Endothelial cell of umbilical vein (primary cell): ENCODE data around the gene PADI6. TPM values are rescaled to one million over a fixed set of nuclear protein-coding genes. Genes with fewer than 3 reads are reported as not detected.

Experiments used
- BruUV-seq: library from RNA; stranded (reverse); fragments of 400-500 nt; replicated peaks from 2 replicates; lab custom pipeline; 2021; lab: Mats Ljungman, UMichigan
- CTCF ChIA-PET: fragments of 300-600, 350-600 bp; sonication (Branson Sonifier 250); formaldehyde crosslinking; loops from one replicate; lab custom pipeline; 2021; ENCODE audit warnings: antibody characterized with exemption, inconsistent platforms; lab: Charles Lee
- POLR2A ChIA-PET: fragments of 300-600, 350-600 bp; sonication (Branson Sonifier 250); formaldehyde crosslinking; loops from one replicate; lab custom pipeline; 2021; ENCODE audit warnings: antibody characterized with exemption, inconsistent platforms; lab: Charles Lee
- DNase-seq: peaks from one replicate; pipeline ENCODE4 v3.0.0-alpha.2; 2011; ENCODE audit warnings: low read depth, low spot score
- FAIRE-seq: peaks from 2 replicates; lab custom pipeline; 2011; peaks lifted over from hg19 to GRCh38; lab: Jason Lieb, UNC
- H2AFZ ChIP-seq: 2 replicates; pipeline ENCODE4 v1.6.0; 2012; ENCODE audit warnings: low read depth, low read length, control low read depth, inconsistent platforms
- H3K27ac ChIP-seq: 2 replicates; pipeline ENCODE4 v1.5.1; 2011; ENCODE audit warnings: low read depth, mild to moderate bottlenecking, control low read depth, low read length, moderate library complexity; ENCODE audit not compliant: insufficient read depth
- H3K27me3 ChIP-seq, 2 experiments: 2 replicates each; pipeline versions ENCODE4 v1.6.0 to v1.6.1; 2011; ENCODE audit warnings: low read length in 2 of 2, mixed read lengths in 1 of 2; ENCODE audit not compliant: control insufficient read depth in 2 of 2, insufficient read depth in 2 of 2
- H3K36me3 ChIP-seq, 2 experiments: 2 replicates in 1 of 2; 3 replicates in 1 of 2; pipeline ENCODE4 v1.5.1; 2011; ENCODE audit warnings: low read length in 2 of 2, mild to moderate bottlenecking in 1 of 2, moderate library complexity in 1 of 2; ENCODE audit not compliant: control insufficient read depth in 2 of 2, insufficient read depth in 2 of 2; ENCODE audit errors: extremely low read depth in 1 of 2
- H3K4me1 ChIP-seq: 3 replicates; pipeline ENCODE4 v1.5.1; 2011; ENCODE audit warnings: mild to moderate bottlenecking, low read length; ENCODE audit not compliant: control insufficient read depth, insufficient read depth; ENCODE audit errors: extremely low read depth
- H3K4me2 ChIP-seq: 2 replicates; pipeline ENCODE4 v1.6.1; 2011; ENCODE audit warnings: low read length, control low read depth, mixed read lengths; ENCODE audit not compliant: insufficient read depth
- H3K4me3 ChIP-seq, 3 experiments: fragments of 200-600 bp in 1 of 3; sonication (generic), shearing (Covaris generic) in 1 of 3; replicated peaks in 1 of 3; 2 replicates each; pipeline ENCODE4 v1.5.1; 2011 to 2016; ENCODE audit warnings: control low read depth in 3 of 3, low read length in 3 of 3, mild to moderate bottlenecking in 2 of 3, inconsistent platforms in 1 of 3, low read depth in 1 of 3, moderate library complexity in 1 of 3; ENCODE audit not compliant: insufficient read depth in 1 of 3
- H3K79me2 ChIP-seq: 2 replicates; pipeline ENCODE4 v1.6.0; 2012; ENCODE audit warnings: low read length, inconsistent platforms; ENCODE audit not compliant: control insufficient read depth, insufficient read depth
- H3K9ac ChIP-seq: replicated peaks from 2 replicates; pipeline ENCODE3; 2011; ENCODE audit warnings: low read length, control low read depth; ENCODE audit not compliant: insufficient read depth; ENCODE audit errors: extremely low read depth
- H3K9me1 ChIP-seq: replicated peaks from 3 replicates; pipeline ENCODE4 v1.6.0; 2011; ENCODE audit warnings: mild to moderate bottlenecking, low read length; ENCODE audit not compliant: control insufficient read depth, insufficient read depth; ENCODE audit errors: extremely low read depth
- H3K9me3 ChIP-seq: replicated peaks from 2 replicates; pipeline ENCODE4 v1.5.1; 2012; ENCODE audit warnings: low read length, inconsistent platforms; ENCODE audit not compliant: control insufficient read depth, insufficient read depth
- H4K20me1 ChIP-seq: replicated peaks from 2 replicates; pipeline ENCODE3; 2011; ENCODE audit warnings: mild to moderate bottlenecking, low read length; ENCODE audit not compliant: control insufficient read depth, insufficient read depth; ENCODE audit errors: extremely low read depth
- EZH2 ChIP-seq: IDR thresholded peaks from 2 replicates; pipeline ENCODE4 v1.6.1; 2012; ENCODE audit warnings: borderline replicate concordance, low read depth, mild to moderate bottlenecking, moderate library complexity, low read length, inconsistent platforms; ENCODE audit not compliant: severe bottlenecking
- FOS ChIP-seq: IDR thresholded peaks from 2 replicates; pipeline ENCODE4 v1.6.1; 2011; ENCODE audit warnings: mild to moderate bottlenecking, low read length, moderate library complexity, borderline replicate concordance; ENCODE audit not compliant: insufficient read depth
- GATA2 ChIP-seq: IDR thresholded peaks from 2 replicates; pipeline ENCODE4 v1.7.0; 2011; ENCODE audit warnings: low read depth, mild to moderate bottlenecking, moderate library complexity, mixed read lengths, low read length; ENCODE audit not compliant: insufficient read length, insufficient read depth
- JUN ChIP-seq: IDR thresholded peaks from 2 replicates; pipeline ENCODE4 v1.6.1; 2011; ENCODE audit warnings: borderline replicate concordance, low read depth; ENCODE audit not compliant: insufficient read length, insufficient read depth
- MYC ChIP-seq: IDR thresholded peaks from one replicate; pipeline ENCODE4 v1.6.1; 2011; ENCODE audit warnings: mild to moderate bottlenecking, low read depth, low read length
- POLR2A ChIP-seq: IDR thresholded peaks from 2 replicates; pipeline ENCODE4 v1.6.1; 2012; ENCODE audit warnings: low read depth, mild to moderate bottlenecking, control low read depth, low read length
- POLR2AphosphoS5 ChIP-seq: IDR thresholded peaks from 2 replicates; pipeline ENCODE4 v1.6.1; 2012; ENCODE audit warnings: low read depth, mild to moderate bottlenecking, control low read depth, low read length, moderate library complexity; ENCODE audit not compliant: insufficient read depth
- dilution Hi-C: fragments of 300-500 bp; cut with MboI; formaldehyde crosslinking; loops from one replicate; pipeline ENCODE4 v1.15.0; 2019; ENCODE audit warnings: low sequenced_read_pairs; ENCODE audit not compliant: extremely low pct_ligation_motif_present
- intact Hi-C: fragments of 100-400 bp; cut with micrococcal nuclease; formaldehyde crosslinking; loops from one replicate; pipeline ENCODE4 v1.10.0; 2022
- polyA plus RNA-seq, 4 experiments: library from polyadenylated mRNA; depleted of rRNA in 3 of 4; stranded (reverse) in 3 of 4; unstranded in 1 of 4; fragments of >200 nt; gene quantifications; 2 replicates each; pipeline versions ENCODE4 v1.2.1 to v1.2.3, GENCODE V29; 2011 to 2012; ENCODE audit warnings: missing spikeins in 1 of 4
- total RNA-seq: library from RNA; stranded (reverse); gene quantifications from 2 replicates; pipeline ENCODE4 v1.2.3, GENCODE V29; 2021
- TF ChIP-seq, protein P1 (sequence below), 2 donors: IDR thresholded peaks; 1 replicate in 1 of 2; 2 replicates in 1 of 2; pipeline ENCODE4 v1.5.1; 2011; ENCODE audit warnings: low read length in 2 of 2, mild to moderate bottlenecking in 2 of 2, moderate library complexity in 2 of 2, control low read depth in 1 of 2, inconsistent platforms in 1 of 2, low read depth in 1 of 2; ENCODE audit not compliant: insufficient read depth in 1 of 2; ENCODE audit errors: extremely low read depth in 1 of 2
- TF ChIP-seq, protein P2 (sequence below): IDR thresholded peaks from 2 replicates; pipeline ENCODE4 v1.6.1; 2011; ENCODE audit not compliant: insufficient read depth, insufficient read length

PADI6 gene
- total and polyA plus RNA-seq, 2 donors (not counting 3 experiments of a cell fraction or from before 2014, with no cell fraction given) = not detected

DNA sequence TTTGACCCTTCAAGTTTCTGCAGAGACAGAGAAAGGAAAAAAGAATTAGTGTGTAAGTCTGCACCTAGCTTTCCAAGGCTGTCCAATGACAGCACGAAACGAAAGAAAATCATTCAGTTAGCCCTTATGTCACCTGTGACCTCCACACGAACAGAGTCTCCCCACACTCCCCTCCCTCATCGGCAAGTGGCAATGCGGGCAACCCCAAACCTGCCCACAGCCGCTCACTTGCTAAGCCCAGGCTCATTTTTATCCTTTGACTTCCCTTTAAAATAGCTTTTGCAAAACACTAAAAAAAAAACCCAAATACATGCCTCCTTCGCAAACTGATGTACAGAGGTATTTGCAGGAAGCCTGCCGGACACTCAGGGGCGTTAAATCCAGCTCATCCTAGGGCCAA lies 57.2 kb downstream of the PADI6 start:
- Histone ChIP-seq H3K27me3 (no peaks in the 10 kb centered on the region), H3K79me2 (peaks cover 90% of the 10 kb centered on the region), H3K9me1 (no peaks in the 10 kb centered on the region), H3K4me1 (no peaks in the 10 kb centered on the region), H3K36me3 (peaks cover 29 to 56% of the 10 kb centered on the region in 2 experiments), H3K4me3 (no peak overlapping the region), H3K9ac (no peak overlapping the region), H3K4me2 (no peak overlapping the region), H3K27ac (no peak overlapping the region), H3K9me3 (no peaks in the 10 kb centered on the region), H4K20me1 (peaks cover 5% of the 10 kb centered on the region), H2AFZ (no peak overlapping the region)
- DNase-seq (no peak), FAIRE-seq (no peak)
- TF ChIP-seq FOS (no peak), EZH2 (no peak), MYC (no peak), JUN (no peak), POLR2A (no peak), GATA2 (no peak), POLR2AphosphoS5 (no peak)
- TF ChIP-seq, protein P1, sequence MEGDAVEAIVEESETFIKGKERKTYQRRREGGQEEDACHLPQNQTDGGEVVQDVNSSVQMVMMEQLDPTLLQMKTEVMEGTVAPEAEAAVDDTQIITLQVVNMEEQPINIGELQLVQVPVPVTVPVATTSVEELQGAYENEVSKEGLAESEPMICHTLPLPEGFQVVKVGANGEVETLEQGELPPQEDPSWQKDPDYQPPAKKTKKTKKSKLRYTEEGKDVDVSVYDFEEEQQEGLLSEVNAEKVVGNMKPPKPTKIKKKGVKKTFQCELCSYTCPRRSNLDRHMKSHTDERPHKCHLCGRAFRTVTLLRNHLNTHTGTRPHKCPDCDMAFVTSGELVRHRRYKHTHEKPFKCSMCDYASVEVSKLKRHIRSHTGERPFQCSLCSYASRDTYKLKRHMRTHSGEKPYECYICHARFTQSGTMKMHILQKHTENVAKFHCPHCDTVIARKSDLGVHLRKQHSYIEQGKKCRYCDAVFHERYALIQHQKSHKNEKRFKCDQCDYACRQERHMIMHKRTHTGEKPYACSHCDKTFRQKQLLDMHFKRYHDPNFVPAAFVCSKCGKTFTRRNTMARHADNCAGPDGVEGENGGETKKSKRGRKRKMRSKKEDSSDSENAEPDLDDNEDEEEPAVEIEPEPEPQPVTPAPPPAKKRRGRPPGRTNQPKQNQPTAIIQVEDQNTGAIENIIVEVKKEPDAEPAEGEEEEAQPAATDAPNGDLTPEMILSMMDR (IDR thresholded peaks at IDR 0.05; ENCODE audit: extremely low read depth in 1 of 2, insufficient read depth in 1 of 2, low read depth in 1 of 2, low read length in 2 of 2) = no peak
- TF ChIP-seq, protein P2, sequence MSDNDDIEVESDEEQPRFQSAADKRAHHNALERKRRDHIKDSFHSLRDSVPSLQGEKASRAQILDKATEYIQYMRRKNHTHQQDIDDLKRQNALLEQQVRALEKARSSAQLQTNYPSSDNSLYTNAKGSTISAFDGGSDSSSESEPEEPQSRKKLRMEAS = no peak
- intact Hi-C loops (no loop called here), dilution Hi-C loops (no loop called here)
- CTCF ChIA-PET = interaction anchor here (1.1 kb wide), 1 partner anchor 8 kb away, joined by 3 read pairs; no protein-coding TSS in a partner anchor
- no TSS peak for BruUV-seq
- POLR2A ChIA-PET = no interaction called here
